Fibroblast of villous mesenchyme (primary cell): ENCODE measurements around the gene ZBTB16. TPM values are rescaled to one million over a fixed set of nuclear protein-coding genes. Genes with fewer than 3 reads are reported as not detected.

Experiments used
- DNase-seq: peaks from one replicate; pipeline ENCODE4 v3.0.0-alpha.2; 2010; ENCODE audit warnings: low read depth
- H3K4me3 ChIP-seq: 2 replicates; pipeline ENCODE4 v1.5.1; 2011; ENCODE audit warnings: low read depth, mild to moderate bottlenecking, low read length
- total RNA-seq: library from RNA; depleted of rRNA; stranded (reverse); fragments of >200 nt; gene quantifications from 2 replicates; pipeline ENCODE4 v1.2.3, GENCODE V29; 2012
- TF ChIP-seq, protein P1 (sequence below): IDR thresholded peaks from 2 replicates; pipeline ENCODE4 v1.5.1; 2012; ENCODE audit warnings: low read depth, mild to moderate bottlenecking, low read length; ENCODE audit not compliant: insufficient read depth

Gene ZBTB16
- total RNA-seq, 1 donor = 0.86 TPM

GRCh38 chr11:114152162-114152561, 92.7 kb downstream of the ZBTB16 start:
- H3K4me3 ChIP-seq = no peak overlapping the region
- DNase-seq = no peak
- TF ChIP-seq, protein P1, sequence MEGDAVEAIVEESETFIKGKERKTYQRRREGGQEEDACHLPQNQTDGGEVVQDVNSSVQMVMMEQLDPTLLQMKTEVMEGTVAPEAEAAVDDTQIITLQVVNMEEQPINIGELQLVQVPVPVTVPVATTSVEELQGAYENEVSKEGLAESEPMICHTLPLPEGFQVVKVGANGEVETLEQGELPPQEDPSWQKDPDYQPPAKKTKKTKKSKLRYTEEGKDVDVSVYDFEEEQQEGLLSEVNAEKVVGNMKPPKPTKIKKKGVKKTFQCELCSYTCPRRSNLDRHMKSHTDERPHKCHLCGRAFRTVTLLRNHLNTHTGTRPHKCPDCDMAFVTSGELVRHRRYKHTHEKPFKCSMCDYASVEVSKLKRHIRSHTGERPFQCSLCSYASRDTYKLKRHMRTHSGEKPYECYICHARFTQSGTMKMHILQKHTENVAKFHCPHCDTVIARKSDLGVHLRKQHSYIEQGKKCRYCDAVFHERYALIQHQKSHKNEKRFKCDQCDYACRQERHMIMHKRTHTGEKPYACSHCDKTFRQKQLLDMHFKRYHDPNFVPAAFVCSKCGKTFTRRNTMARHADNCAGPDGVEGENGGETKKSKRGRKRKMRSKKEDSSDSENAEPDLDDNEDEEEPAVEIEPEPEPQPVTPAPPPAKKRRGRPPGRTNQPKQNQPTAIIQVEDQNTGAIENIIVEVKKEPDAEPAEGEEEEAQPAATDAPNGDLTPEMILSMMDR = no peak

DNA sequence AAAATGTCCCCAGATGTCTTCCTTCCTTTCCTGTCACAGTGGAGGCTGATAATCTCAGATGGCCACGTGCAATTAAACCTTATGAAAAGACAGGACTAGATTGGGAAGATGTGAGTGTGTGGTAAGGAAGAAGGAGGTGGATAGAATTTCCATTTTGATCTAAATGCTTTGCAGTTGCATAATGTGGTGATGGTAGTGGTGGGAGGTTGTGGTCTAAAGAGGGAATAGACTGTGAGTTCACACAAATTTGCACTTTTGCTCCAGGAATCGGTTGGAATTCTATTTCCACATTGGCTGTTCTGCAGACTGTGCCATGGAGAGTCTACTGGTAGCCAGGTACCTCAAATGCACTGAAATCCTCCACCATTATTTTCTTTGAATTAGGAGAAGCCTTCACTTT, 93.3 kb downstream of the ZBTB16 start:
- no peak for DNase-seq
- TF ChIP-seq, protein P1 = no peak
- no peak overlapping the region for H3K4me3 ChIP-seq

- no peak for DNase-seq
- H3K4me3 ChIP-seq = no peak overlapping the region
- TF ChIP-seq, protein P1 = no peak
These were observed 93.7 kb downstream of the ZBTB16 start for GRCh38 chr11:114153224-114153623.

DNA sequence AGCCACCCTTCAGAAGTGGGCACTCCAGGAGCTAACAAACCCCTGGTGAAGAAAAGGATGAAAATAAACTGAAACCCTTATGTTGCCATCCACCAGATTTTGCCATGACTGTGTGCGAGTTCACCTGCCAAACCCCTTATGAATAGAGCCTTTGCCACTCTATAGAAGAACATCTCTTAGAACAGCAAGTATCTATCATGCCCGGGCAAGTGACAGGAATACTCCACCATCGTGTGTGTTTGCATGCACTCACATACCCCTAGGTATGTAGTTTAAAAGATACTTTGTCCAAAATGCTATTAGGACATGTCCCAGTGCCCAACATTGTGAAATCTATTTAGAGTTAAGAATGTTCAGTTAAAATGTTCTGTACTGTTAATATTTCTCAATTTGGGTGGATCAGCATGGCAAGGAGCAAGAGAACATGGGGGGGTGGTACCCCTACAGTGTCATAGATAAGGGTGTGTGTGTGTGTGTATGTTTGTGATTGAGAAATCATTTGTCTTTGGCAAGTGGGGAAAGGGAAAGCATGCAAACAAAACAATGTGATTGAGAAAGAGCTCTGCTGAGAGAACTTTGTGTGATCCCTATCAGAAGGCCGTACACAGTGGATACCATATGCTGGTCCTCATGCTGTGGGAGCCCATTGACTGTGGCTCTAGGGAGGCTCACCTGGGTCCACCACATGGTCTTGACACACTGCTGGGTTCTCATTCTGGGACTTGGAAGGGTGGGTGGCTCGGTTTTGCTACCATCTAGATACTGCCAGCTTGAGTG, 94.9 kb downstream of the ZBTB16 start:
- TF ChIP-seq, protein P1 = no peak
- H3K4me3 ChIP-seq = no peak overlapping the region
- DNase-seq = peak; percentile 98

GRCh38 chr11:114155116-114155515, 95.6 kb downstream of the ZBTB16 start:
- TF ChIP-seq, protein P1 = no peak
- no peak for DNase-seq

GRCh38 chr11:114156131-114156581, 96.6 kb downstream of the ZBTB16 start:
- TF ChIP-seq, protein P1 = no peak
- DNase-seq = no peak

More at GRCh38 chr11:114155116-114155515, 95.6 kb downstream of the ZBTB16 start:
- no peak overlapping the region for H3K4me3 ChIP-seq

More at GRCh38 chr11:114156131-114156581, 96.6 kb downstream of the ZBTB16 start:
- H3K4me3 ChIP-seq = no peak overlapping the region
